G401.6 (cell line): ENCODE data around the gene MORF4L1.
"Not testable (repeated sequence)": the region's sequence is repeated elsewhere in the genome, so short reads cannot be mapped to it uniquely, and the experiment has no call there.

Source experiments
- FAIRE-seq: peaks from 2 replicates; lab custom pipeline; 2012; peaks lifted over from hg19 to GRCh38; lab: Jason Lieb, UNC

Gene MORF4L1

DNA sequence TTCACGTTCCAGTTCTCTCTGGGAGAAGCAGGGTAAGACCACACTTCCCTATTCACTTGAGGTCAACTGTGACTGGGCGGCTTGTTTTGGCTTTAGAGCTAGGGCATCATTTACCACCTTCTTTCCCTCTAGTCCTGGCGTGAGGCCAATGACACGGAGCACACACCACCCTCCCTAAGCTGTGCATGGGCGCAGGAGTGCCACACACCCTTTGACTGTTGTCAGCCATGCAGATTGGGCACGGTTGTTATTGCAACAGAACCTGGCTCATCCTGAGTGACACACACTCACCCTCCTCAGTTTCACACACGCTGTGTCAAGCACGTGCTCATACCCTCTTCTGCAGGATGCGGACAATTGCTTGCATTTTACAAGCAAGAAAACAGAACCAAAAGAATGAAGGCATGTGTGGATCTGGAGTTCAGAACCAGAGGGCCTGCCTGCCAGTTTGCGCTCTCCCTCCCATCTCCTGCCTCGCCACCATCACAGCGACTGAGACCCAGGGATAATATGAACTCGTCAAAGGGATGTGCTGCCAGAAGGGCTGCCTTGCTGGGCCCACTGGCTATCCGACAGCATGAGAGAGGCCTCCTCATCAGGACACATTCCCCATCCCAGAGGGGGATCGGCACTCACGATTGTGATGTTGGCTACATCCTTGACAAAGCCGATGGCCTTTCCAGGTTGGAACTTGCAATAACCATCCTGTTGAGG is 54.5 kb downstream of the MORF4L1 start:
- no peak for FAIRE-seq

- not testable (repeated sequence) for FAIRE-seq
Measured at GRCh38 chr15:78928176-78928575, 55.5 kb downstream of the MORF4L1 start.

DNA sequence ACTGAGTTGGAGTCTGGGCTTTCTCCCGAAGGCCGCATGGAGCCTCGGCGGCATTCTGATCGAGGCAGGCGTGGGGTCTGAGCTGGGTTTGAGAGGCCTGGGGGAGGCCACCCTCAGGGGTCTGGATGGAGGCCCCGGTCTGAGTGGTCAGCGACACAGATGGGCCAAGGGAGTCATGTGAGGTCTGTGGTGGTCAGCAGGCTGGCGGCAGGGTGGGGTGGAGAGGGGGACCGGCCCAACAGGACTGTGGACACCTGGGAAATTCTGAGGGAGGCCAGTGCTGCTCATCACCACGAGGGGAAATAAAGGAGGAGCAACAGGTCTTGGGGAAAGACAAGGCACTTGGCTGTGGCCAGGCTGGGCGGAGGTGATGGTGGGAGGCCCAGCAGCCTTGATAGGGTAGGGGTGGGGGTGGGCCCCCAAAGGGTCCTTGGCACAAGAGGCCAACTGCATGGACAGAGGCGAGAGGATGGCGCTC is 56.0 kb downstream of the MORF4L1 start:
- no peak for FAIRE-seq

- FAIRE-seq, result no peak
Measured at GRCh38 chr15:78929536-78930264, 57.0 kb downstream of the MORF4L1 start.

DNA sequence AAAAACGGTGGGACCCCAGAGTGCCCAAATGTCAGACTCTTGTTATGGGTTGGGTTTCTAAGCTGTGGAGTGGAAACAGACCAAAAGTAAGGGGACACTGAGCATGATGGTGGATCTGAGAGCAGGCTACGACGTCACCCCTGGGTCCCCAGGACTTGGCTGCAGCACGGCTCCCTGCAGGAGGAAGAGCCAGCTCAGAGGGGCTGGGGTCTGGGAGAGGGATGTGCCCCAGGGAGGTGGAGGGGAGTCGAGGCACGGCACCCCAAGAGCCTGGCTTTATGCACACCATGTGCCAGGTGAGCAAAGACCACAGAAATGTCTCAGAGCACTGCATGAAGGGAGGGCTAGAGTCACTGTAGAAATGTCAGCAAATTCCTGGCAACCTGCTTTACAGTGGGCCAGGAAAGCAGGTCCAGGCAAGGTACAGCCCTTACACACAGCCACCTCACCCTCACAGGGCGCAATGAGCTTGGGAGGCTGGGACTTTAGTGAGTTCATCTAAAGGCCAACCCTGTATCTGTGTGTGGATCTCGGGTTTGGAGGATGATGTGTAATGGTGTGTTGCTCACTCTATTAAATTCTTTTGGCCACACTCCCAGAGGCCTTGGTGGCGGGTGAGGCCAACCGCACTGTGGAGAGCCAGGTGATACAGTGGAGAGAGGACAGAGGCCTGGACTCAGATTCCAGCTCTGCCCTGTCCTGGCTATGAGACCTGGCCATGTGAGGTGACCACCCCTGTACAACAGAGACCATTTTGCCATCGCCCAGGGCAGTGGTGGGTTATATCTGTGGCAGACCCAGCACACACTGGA is 58.1 kb downstream of the MORF4L1 start:
- no peak for FAIRE-seq

- no peak for FAIRE-seq
Measured at GRCh38 chr15:78931439-78932257, 59.0 kb downstream of the MORF4L1 start.

DNA sequence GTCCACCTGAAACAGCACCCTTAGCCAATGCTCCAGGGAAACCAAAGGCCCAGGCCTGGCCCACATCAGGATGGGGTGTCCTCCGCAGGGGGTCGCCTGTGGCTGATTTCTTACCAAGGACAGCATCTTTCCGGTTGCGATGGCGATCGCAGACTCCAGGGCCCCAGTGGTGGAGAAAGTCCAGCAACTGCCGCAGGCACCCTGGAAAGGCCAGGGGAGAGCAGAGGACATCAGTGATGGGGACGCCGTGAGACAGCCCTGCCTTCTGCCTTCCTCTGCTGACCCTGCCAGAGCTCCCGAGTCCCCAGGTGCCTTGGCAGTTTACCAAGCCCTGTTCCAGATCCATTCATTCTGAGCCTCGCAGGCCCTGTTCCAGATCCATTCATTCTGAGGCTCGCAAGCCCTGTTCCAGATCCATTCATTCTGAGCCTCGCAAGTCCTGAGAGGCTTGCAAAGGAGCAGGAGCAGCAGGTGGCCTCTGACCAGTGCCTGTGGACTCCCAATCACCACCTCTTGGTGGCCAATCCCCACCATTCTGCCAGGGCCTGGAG is 59.6 kb downstream of the MORF4L1 start:
- no peak for FAIRE-seq

GRCh38 chr15:78933187-78933822 is 60.6 kb downstream of the MORF4L1 start:
- FAIRE-seq, result no peak

DNA sequence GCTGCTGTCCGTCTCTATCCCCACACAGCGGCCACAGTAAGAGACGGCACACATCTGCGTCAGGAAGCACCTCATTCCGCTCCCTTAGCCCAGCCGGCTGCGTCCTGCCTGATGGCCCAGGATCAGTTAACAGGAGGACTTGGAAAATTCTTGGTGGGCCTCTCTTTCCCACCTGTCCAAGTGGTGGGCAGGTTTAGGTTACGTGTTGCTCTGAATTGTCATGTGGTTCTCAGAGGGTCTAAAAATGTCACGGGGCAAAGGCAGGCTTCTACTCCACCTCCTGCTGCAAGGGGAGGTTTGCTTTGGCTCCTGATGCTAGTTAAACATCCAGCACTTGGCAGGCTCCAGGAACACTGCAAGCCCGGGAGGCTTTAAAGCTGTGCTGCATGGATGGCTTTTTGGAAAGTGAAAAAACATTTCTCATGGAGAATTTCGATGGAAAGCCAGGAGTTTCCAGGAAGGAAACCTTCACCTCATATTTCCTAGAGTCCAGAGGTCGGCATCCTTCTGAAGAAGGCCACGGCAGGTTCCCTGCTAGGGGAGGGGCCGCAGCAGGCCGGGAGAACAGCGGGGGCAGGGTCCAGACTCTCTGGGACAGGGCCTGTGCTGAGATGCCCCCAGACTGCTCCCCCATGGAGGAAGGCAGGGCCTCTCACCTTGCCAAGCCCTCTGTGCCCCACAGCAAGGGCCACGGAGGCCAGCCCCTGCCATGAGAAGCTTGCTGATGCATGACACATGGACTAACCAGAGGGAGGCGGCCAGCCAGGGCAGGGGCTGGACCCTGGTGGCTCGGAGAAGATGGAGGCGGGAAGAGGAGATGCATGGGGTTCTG is 61.3 kb downstream of the MORF4L1 start:
- no peak for FAIRE-seq

DNA sequence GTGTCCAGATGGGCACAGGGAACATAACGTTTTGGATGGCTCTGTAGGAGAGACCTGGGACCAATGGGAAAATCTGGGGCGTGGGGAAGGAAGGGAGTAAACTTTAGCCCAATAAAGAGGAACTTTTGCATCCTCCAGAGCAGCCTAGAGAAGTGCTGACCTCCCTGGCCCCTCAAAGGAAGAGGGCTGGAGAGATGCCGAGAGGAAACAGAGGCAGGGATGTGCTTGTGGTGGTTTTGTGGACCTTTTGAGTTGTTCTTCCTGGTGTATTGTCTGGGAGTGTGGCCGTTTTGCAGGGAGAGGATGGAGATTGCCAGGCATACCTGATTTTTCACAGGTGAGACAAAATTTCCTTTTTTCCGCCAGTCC is 61.9 kb downstream of the MORF4L1 start:
- FAIRE-seq, result no peak

- no peak for FAIRE-seq
Measured at GRCh38 chr15:78937132-78937739, 64.5 kb downstream of the MORF4L1 start.

GRCh38 chr15:78938658-78939488 is 66.2 kb downstream of the MORF4L1 start:
- FAIRE-seq, result no peak

DNA sequence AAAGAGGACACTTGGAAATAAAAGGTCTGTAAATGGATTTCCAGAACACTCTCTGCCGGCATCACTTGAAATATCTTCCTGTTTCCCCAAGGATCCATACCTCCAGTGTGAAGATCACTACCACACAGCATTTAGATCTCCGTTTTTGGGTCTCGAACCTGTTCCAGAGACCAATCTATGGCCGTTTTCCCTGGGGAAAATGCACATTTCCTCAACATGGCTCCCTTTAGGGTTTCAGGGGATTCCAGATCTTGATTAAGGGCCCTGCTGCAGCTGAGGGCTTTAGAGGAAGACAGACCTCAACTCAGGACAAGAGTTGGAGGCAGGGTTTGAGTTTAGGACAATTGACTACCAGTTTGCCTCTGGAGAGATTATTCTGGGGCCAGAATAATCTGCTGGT is 70.1 kb downstream of the MORF4L1 start:
- no peak for FAIRE-seq

- no peak for FAIRE-seq
Measured at GRCh38 chr15:78943692-78944091, 71.0 kb downstream of the MORF4L1 start.

GRCh38 chr15:78944202-78944625 is 71.5 kb downstream of the MORF4L1 start:
- FAIRE-seq, result no peak

GRCh38 chr15:78944669-78945407 is 72.1 kb downstream of the MORF4L1 start, which contains the start of gene CTSH:
TSS of gene CTSH (minus strand) at chr15:78945046. CDS start at chr15:78944981, 65 bp downstream.
- no peak for FAIRE-seq

- FAIRE-seq, result no peak
Measured at GRCh38 chr15:78946493-78946892, 73.8 kb downstream of the MORF4L1 start.

GRCh38 chr15:78947506-78947905 is 74.8 kb downstream of the MORF4L1 start:
- no peak for FAIRE-seq
